NCI-H524 (cell line): ENCODE data around the gene SURF4.
"Not testable (repeated sequence)": the region's sequence is repeated elsewhere in the genome, so short reads cannot be mapped to it uniquely, and the experiment has no call there.

ENCODE experiments used
- DNase-seq, 2 experiments: peaks; one replicate each; lab custom pipeline; 2025; lab: John Stamatoyannopoulos, UW

SURF4 gene

DNA sequence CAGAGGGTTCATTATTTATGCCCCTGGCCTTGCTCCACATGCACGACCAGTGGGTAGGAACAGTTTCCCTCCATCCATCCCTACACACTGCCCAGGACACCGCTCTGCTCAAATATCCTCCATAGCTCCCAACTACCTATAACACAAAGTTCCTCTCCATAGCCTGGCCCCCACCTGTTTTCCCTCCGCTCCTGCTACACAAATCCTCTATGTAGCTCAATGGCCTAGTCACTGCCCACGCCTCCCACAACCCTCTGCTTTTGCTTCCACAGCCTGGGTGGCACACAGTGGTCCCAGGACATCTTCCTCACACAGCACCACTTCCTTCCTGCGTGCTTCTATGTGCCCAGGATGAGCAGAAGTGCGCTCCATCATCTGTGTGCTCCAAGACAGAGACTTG is 21.5 kb upstream of the SURF4 start:
- DNase-seq = no peak

DNA sequence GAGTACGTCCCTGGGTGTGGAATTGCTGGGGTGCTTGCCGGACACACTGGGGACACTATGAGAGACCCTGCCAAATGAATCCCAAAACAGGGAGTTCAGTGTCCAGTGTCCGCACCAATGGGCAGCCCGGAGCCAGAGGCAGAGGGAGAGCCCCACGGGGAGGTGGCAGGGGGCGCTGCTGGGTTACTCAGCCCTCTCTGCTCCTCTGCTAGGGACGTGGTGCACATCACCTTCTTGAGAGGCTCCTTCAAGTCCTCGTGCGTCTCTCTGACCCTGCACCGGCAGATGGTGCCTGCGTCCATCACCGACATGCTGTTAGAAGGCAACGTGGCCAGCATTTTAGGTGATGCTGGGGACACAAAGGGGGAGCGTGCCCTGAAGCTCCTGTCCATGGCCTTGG is 21.1 kb upstream of the SURF4 start:
- DNase-seq = peak; percentile 72 to 93

GRCh38 chr9:133394687-133395271 is 18.9 kb upstream of the SURF4 start:
- no peak for DNase-seq

GRCh38 chr9:133393399-133393798 is 17.5 kb upstream of the SURF4 start:
- DNase-seq = no peak

DNA sequence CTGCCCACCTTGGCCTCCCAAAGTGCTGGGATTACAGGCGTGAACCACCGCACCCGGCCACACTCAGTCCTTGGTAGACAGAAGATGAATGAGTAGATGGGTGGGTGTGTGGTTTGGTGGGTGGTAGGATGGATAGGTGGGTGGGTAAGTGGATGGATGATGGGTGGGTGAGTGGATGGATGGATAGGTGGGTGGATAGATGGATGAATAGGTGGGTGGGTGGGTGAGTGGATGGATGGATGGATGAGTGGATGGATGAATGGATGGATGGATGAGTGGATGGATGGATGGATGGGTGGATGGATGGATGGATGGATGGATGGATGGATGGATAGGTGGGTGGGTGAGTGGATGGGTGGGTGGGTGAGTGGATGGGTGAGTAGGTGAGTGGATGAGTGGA is 16.4 kb upstream of the SURF4 start:
- DNase-seq = not testable (repeated sequence)

GRCh38 chr9:133391449-133391848 is 15.6 kb upstream of the SURF4 start:
- DNase-seq = not testable (repeated sequence)

- DNase-seq = no peak
Measured at GRCh38 chr9:133390713-133391112, 14.9 kb upstream of the SURF4 start.

- DNase-seq = no peak
Measured at GRCh38 chr9:133389562-133389961, 13.7 kb upstream of the SURF4 start.

- DNase-seq = peak in 1 of 2 experiments; percentile 76
Measured at GRCh38 chr9:133389025-133389557, 13.2 kb upstream of the SURF4 start.

- no peak for DNase-seq
Measured at GRCh38 chr9:133387680-133388079, 11.8 kb upstream of the SURF4 start.

GRCh38 chr9:133386338-133386737 is 10.5 kb upstream of the SURF4 start:
- no peak for DNase-seq

- DNase-seq = no peak
Measured at GRCh38 chr9:133385452-133385851, 9.6 kb upstream of the SURF4 start.

GRCh38 chr9:133384736-133385321 is 9.0 kb upstream of the SURF4 start:
- DNase-seq = no peak

GRCh38 chr9:133383438-133383837 is 7.6 kb upstream of the SURF4 start:
- no peak for DNase-seq

DNA sequence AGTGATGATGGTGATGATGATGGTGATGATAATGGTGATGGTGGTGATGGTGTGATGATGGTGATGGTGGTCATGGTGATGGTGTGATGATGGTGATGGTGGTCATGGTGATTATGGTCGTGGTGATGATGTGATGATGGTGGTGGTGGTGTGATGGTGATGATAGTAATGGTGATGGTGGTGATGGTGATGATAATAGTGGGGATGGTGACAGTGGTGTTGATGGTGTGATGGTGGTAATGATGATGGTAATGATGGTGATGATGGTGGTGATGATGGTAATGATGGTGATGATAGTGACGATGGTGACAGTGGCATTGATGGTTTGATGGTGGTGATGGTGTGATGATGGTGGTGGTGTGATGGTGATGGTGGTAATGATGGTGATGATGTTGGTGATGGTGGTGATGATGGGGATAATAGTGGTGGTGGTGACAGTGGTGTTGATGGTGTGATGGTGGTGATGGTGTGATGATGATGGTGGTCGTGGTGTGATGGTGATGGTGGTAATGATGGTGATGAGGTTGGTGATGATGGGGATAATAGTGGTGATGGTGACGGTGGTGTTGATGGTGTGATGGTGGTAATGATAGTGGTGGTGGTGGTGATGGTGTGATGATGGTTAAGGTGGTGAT is 6.8 kb upstream of the SURF4 start:
- no peak for DNase-seq

DNA sequence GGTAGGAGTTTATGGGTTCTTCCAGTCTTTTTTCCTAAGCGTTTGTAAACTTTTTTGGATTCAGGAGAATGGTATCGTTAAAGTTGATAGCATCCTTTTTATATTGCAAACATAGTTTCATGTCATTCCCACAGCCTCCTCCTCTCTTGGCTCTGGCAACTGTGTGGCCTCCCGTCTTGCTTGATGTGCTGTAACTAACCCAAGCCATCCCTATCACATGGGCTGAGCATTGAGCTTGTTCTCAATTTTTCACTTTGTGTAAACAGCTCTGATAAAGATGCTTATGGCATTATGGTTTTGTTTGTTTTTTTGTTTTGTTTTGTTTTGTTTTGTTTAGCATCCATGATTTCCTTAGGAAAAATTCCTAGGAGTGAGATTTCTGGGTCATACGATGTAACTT is 4.9 kb upstream of the SURF4 start:
- DNase-seq = no peak

DNA sequence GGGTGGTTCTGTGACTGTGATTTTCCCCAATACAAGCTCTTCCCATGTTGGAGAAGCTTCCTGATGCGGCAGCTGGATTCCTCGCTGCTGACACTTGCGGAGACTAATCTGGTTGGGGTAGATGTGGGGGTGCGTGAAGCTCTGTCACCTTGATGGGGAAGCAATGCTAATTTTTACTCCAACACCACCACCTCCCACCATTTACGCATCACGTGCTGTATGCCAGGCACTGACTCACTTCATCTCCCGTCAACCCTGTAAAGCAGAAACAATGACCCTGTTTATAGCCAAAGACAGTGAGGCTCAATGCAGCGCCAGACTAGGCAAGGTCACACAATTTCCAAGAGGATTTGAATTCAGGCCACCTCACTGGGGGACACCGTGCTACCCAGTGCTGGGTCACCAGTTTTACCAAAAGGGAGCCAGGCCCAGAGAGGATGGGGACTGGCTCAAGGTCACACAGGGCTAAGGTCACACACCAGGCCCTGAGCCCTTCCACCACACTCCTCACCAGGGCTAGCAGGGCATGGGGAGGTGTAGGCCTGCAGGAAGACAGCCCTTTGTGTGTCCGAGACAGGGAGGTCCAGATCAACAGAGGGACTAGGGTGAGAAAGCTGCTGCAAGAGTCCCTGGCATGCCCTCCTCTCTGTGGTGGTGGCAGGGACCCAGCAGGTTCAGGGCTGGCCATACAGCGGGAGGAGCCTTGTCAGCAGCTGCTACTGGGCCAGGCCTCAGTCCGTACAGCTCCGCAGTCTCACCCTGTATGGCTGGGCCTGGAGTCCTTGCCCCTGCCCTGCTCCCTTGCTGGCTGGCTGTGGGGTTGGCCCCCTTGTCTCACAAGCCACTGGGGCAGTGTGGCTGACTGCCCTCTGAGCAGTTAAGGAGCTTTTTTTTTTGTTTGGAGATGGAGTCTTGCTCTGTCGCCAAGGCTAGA is 3.6 kb upstream of the SURF4 start:
- DNase-seq = no peak

DNA sequence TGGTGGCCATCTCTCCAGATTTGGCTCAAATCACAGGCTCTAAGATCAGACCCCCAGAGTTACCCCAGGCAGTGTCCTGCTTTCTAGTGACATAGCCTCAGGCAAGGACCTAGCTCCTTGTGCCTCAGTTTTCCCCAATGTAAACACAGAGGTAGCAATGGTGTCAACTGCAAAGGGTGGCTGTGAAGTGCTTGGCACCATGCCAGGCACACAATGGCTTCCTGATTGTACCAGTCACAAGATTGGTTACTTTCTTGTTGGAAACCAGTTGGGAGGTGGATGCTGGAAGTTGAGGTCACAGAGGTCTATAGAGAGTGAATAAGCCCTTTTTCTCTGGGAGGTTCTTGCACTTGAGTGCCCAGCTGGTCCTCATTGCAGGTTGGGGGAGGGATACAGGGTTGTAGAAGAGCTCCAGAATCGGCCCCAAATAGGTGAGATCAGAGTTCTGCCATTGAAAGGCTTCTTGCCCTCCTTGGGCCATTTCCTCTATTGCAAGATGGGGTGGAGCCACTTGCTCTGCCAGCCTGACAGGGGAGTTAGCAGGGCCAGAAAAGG is 2.6 kb upstream of the SURF4 start:
- no peak for DNase-seq

DNA sequence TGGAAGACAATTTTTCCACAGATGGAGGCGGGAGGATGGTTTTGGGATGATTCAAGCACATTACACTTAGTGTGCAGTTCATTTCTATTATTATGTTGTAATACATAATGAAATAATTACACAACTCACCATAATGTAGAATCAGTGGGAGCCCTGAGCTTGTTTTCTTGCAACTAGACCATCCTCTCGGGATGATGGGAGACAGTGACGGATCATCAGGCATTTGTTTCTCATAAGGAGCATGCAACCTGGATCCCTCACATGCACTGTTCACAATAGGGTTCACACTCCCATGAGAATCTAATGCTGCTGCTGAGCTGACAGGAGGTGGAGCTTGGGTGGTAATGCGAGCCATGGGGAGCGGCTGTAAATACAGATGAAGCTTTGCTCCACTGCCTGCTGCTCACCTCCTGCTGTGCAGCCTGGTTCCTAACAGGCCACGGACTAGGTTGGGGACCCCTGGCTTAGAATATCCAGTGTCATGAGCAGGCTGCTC is 1.9 kb upstream of the SURF4 start:
- no peak for DNase-seq

GRCh38 chr9:133377280-133377679 is 1.4 kb upstream of the SURF4 start:
- DNase-seq = not testable (repeated sequence)

GRCh38 chr9:133375116-133375723 is 640 bp downstream of the SURF4 start:
- DNase-seq = peak in 1 of 2 experiments; percentile 54
